ENCODE data around the gene PUM2. TPM values are rescaled to one million over a fixed set of nuclear protein-coding genes. Genes with fewer than 3 reads are reported as not detected.

Gene PUM2
- total and polyA plus RNA-seq, 2 of the 13 experiments (the other 11 are each of a cell fraction or from before 2014, with no cell fraction given): 69.6 to 69.8 TPM

GRCh38 chr2:20212459-20212870 is 138.2 kb downstream of the PUM2 start (continued):
- TF ChIP-seq, protein P1, sequence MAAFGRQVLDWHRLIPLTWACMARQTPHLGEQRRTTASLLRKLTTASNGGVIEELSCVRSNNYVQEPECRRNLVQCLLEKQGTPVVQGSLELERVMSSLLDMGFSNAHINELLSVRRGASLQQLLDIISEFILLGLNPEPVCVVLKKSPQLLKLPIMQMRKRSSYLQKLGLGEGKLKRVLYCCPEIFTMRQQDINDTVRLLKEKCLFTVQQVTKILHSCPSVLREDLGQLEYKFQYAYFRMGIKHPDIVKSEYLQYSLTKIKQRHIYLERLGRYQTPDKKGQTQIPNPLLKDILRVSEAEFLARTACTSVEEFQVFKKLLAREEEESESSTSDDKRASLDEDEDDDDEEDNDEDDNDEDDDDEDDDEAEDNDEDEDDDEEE (CRISPR knock-in tag; IDR thresholded peaks at IDR 0.05): no peak
- TF ChIP-seq, protein P2, sequence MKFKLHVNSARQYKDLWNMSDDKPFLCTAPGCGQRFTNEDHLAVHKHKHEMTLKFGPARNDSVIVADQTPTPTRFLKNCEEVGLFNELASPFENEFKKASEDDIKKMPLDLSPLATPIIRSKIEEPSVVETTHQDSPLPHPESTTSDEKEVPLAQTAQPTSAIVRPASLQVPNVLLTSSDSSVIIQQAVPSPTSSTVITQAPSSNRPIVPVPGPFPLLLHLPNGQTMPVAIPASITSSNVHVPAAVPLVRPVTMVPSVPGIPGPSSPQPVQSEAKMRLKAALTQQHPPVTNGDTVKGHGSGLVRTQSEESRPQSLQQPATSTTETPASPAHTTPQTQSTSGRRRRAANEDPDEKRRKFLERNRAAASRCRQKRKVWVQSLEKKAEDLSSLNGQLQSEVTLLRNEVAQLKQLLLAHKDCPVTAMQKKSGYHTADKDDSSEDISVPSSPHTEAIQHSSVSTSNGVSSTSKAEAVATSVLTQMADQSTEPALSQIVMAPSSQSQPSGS (CRISPR knock-in tag; IDR thresholded peaks at IDR 0.05): no peak
- TF ChIP-seq CBX1 (IDR thresholded peaks at IDR 0.05; ENCODE audit: low read depth) (no peak), CREB1 (IDR thresholded peaks at IDR 0.05) (no peak), CREB1 (CRISPR knock-in tag; IDR thresholded peaks at IDR 0.05) (no peak), MYC (CRISPR knock-in tag; IDR thresholded peaks at IDR 0.05; ENCODE audit: borderline replicate concordance) (no peak), TEAD2 (CRISPR knock-in tag; IDR thresholded peaks at IDR 0.05) (no peak), POGZ (CRISPR knock-in tag; IDR thresholded peaks at IDR 0.05) (no peak), ZNF496 (CRISPR knock-in tag; IDR thresholded peaks at IDR 0.05; ENCODE audit: insufficient replicate concordance) (no peak), HDAC2 (CRISPR knock-in tag; IDR thresholded peaks at IDR 0.05) (0 out of 2 replicates have a peak, but pooled peaks have one; percentile 9), HOXD1 (CRISPR knock-in tag; IDR thresholded peaks at IDR 0.05) (no peak), ZNF574 (CRISPR knock-in tag; IDR thresholded peaks at IDR 0.05) (no peak), ZIK1 (CRISPR knock-in tag; IDR thresholded peaks at IDR 0.05; ENCODE audit: borderline replicate concordance, low read depth) (0 out of 2 replicates have a peak, but pooled peaks have one; percentile 19), YEATS4 (CRISPR knock-in tag; IDR thresholded peaks at IDR 0.05; ENCODE audit: borderline replicate concordance) (no peak), ZNF232 (CRISPR knock-in tag; IDR thresholded peaks at IDR 0.05; ENCODE audit: borderline replicate concordance) (0 out of 2 replicates have a peak, but pooled peaks have one; percentile 60)
